ENCODE data around the gene CTSZ. TPM values are rescaled to one million over a fixed set of nuclear protein-coding genes. Genes with fewer than 3 reads are reported as not detected.

CTSZ gene
- total and polyA plus RNA-seq, 8 donors, result 35.3 to 134 (median 56.2) TPM

- H3K27ac ChIP-seq, result no peak overlapping the region
- WGBS, 5 donors, result 65 to 83% (median 76%) methylated on average over 6 of the region's 6 CpGs
- no peaks in the 10 kb centered on the region for H3K36me3 ChIP-seq
- no peaks in the 10 kb centered on the region for H3K4me1 ChIP-seq
- intact Hi-C loops (cut with DNase I; ENCODE audit: low total_unique reads), result no loop called here
- DNase-seq, result no peak
- no peak for TF ChIP-seq POLR2AphosphoS5 (IDR thresholded peaks at IDR 0.05)
- TF ChIP-seq EP300 (IDR thresholded peaks at IDR 0.05), result no peak
- TF ChIP-seq CTCF (IDR thresholded peaks at IDR 0.05), result no peak
- TF ChIP-seq POLR2A (IDR thresholded peaks at IDR 0.05), result no peak
- H3K9me3 ChIP-seq, result peaks cover 0 to 24% (median 16%) of the 10 kb centered on the region in 4 donors
- no peaks in the 10 kb centered on the region for H3K27me3 ChIP-seq
- no peak overlapping the region for H3K4me3 ChIP-seq
Measured at GRCh38 chr20:58971429-58971828, 35.6 kb downstream of the CTSZ start.

- TF ChIP-seq CTCF (IDR thresholded peaks at IDR 0.05), result no peak
- intact Hi-C loops (cut with DNase I; ENCODE audit: low total_unique reads), result no loop called here
- Histone ChIP-seq H3K36me3 (no peaks in the 10 kb centered on the region), H3K9me3 (peaks cover 0 to 13% (median 7%) of the 10 kb centered on the region in 4 donors), H3K27ac (no peak overlapping the region), H3K4me3 (no peak overlapping the region), H3K27me3 (peaks cover 0 to 2% (median 0%) of the 10 kb centered on the region in 3 donors), H3K4me1 (no peaks in the 10 kb centered on the region)
- no peak for DNase-seq
- WGBS, 5 donors, result 71 to 86% (median 83%) methylated on average over 1 of the region's 1 CpG
Measured at GRCh38 chr20:58970146-58970545, 36.9 kb downstream of the CTSZ start.

GRCh38 chr20:58969439-58969838 is 37.6 kb downstream of the CTSZ start:
- 69 to 97% (median 70%) methylated on average over 2 of the region's 2 CpGs for WGBS, 5 donors
- intact Hi-C loops (cut with DNase I; ENCODE audit: low total_unique reads), result no loop called here
- peaks cover 0 to 5% (median 2%) of the 10 kb centered on the region in 4 donors for H3K9me3 ChIP-seq
- no peak overlapping the region for H3K27ac ChIP-seq
- no peaks in the 10 kb centered on the region for H3K36me3 ChIP-seq
- no peak overlapping the region for H3K4me3 ChIP-seq
- TF ChIP-seq EP300 (IDR thresholded peaks at IDR 0.05) (no peak), POLR2AphosphoS5 (IDR thresholded peaks at IDR 0.05) (no peak), CTCF (IDR thresholded peaks at IDR 0.05) (no peak), POLR2A (IDR thresholded peaks at IDR 0.05) (no peak)
- H3K27me3 ChIP-seq, result peaks cover 0 to 2% (median 0%) of the 10 kb centered on the region in 3 donors
- no peaks in the 10 kb centered on the region for H3K4me1 ChIP-seq
- DNase-seq, result no peak

- Histone ChIP-seq H3K27me3 (peaks cover 0 to 2% (median 0%) of the 10 kb centered on the region in 3 donors), H3K36me3 (no peaks in the 10 kb centered on the region), H3K9me3 (peaks cover 0 to 5% (median 2%) of the 10 kb centered on the region in 4 donors), H3K27ac (no peak overlapping the region), H3K4me1 (no peaks in the 10 kb centered on the region), H3K4me3 (no peak overlapping the region)
- no peak for DNase-seq
- TF ChIP-seq POLR2AphosphoS5 (IDR thresholded peaks at IDR 0.05), result no peak
- no peak for TF ChIP-seq EP300 (IDR thresholded peaks at IDR 0.05)
- no peak for TF ChIP-seq CTCF (IDR thresholded peaks at IDR 0.05)
- TF ChIP-seq POLR2A (IDR thresholded peaks at IDR 0.05), result no peak
- intact Hi-C loops (cut with DNase I; ENCODE audit: low total_unique reads), result no loop called here
- WGBS, 5 donors, result 69 to 84% (median 82%) methylated on average over 10 of the region's 10 CpGs
Measured at GRCh38 chr20:58967652-58968429, 39.2 kb downstream of the CTSZ start.
